ENCODE results near the gene TSSC4.

TSSC4 gene

DNA sequence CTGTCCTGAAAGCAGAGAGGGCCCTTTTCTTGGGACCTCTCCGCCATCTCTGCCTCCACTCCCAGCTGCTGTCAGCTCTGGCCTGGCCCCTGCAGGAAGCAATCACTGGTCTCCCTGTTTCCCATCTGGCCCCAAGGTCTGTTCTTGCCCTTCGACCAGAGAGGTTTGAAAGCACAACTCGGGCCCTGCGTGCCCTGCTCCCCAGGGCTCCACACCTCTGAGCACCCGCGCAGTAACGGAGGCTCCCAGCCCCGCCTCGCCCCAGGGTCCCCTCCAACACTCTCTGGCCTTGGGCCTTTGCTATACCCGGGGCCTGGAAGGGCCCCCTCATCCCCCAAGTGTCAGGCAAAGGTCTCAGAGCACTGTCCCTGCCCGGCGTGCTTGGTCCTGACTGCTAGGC is 31.2 kb upstream of the TSSC4 start:
- DNase-seq (ENCODE audit: low read depth in 2 of 2): no peak

DNA sequence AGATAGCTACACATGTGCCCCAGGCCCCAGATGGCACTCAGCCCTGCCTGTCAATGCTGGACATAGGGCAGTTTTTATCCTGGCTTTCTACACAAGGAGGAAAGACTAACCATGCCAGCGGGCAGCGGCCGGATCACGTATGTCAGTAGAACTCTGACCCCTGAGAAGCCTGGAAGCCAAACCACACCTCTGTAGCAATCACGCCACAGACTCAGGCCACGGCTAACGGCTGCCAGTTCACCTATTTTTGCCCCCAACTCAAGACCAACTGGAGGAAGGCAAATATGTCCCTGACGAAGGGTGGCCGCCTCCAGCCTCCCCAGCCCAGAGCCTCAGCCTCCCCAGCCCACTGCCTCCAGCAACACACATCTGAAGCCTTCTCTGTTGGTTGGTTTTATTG is 30.7 kb upstream of the TSSC4 start:
- DNase-seq (ENCODE audit: low read depth in 2 of 2): no peak

DNA sequence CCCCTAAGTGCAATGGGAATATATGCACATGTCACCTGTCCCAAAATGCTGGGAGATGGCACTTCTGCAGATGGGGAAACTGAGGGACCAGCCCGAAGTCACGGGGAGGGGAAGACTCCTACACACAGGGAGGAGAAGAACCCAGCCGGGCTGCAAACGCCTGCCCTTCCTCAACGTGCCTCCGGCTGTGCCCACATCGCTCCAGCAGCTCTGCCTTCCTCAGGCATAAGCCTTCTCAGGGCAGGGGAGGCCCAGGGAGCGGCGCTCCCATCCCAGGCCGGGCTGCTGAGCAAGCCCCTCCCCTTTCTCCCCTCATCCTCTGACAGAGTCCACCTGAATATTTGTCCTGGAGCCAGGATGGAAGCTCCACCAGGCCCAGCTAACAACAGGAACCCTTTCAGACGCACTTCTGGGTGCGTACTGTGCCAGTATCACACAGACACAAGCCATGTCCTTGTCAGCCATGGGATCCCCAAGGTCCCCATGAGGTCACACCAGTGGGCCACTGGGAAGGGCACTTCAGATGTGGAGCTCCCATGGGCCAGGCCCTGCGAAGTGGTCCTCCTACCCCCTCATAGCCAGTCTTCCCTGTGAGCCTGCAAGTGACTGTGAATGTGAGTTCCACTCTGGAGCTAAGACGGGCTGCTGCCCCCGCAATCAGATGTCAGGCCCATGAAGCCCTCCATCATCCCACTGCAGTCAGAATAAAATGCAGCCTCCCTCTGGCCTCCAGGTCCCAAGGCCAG is 25.9 kb upstream of the TSSC4 start:
- no peak for DNase-seq (ENCODE audit: low read depth in 2 of 2)

- DNase-seq (ENCODE audit: low read depth in 2 of 2): no peak
Observed at GRCh38 chr11:2375341-2375853, 25.2 kb upstream of the TSSC4 start.

GRCh38 chr11:2375964-2376551 is 24.5 kb upstream of the TSSC4 start:
- DNase-seq (ENCODE audit: low read depth in 2 of 2): no peak

DNA sequence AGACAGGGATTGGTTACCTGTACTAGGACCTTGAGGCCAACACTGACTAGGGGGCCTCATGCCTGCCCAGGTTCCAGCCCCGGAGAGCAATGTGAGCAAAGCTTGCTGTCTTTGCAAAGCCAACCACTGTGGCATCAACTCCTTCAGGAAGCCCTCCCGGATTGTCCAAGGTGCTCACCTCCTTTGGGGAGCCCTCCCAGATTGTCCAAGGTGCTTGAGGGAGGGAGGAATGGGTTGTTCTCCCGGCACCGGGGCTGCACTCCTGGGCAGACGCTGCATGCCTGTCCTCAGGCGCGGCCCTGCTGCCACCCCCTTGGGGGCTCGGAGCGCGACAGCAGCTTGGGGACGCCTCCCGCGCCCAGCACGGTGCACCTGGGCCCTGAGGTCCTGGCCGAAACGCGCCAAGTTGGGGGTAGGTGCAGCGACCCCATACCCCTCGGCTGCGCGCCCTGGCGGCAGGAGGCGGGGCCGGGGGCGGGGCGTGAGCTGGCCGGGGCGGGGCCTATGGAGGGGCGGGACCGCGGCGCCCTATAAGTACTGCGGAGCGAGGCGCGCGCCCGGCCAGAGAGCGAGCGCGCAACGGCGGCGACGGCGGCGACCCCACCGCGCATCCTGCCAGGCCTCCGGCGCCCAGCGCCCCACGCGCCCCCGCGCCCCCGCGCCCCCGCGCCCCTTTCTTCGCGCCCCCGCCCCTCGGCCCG is 23.6 kb upstream of the TSSC4 start, which contains the start of gene CD81:
Gene CD81 (plus strand): TSS at position 560 of the 701 bp plus-strand sequence. CDS start 240 bp downstream, outside the sequence.
- DNase-seq (ENCODE audit: low read depth in 2 of 2): peak; percentile 33 to 52

GRCh38 chr11:2377511-2378443 is 22.8 kb upstream of the TSSC4 start:
- peak in 1 of 2 donors; percentile 44 for DNase-seq (ENCODE audit: low read depth in 2 of 2)

DNA sequence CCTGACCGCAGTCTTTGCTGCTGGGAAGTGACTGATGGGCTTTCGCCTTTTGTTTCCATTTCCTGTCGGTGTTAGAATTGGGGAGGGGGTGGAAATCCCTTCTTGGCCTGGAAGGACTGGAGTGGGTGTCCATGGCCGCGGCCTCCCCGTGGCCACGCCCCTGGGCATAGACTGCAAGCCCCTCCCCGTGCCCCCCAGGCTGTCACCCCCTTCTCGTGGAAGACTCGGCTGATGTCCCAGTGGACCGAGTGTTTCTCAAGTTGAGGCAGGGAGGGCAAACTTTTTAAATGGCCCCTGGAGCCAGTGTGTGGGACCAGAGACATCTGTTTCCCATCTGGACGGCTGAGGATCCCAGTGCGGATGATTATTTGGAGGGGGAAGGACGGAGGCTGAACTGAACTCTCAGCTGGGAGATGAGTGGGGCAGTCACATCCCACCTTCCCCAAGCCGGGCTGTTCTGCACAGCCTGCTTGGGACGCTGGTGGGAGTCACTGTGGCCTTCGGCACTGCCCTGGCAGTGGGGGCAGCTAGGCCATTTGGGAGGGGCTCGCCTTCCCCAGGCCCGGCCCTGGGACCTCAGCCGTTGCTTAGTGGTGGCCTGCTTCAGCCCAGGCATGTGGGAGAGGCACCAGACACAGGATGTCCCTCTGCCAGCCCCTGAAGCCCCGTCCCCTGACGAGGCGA is 21.9 kb upstream of the TSSC4 start:
- no peak for DNase-seq (ENCODE audit: low read depth in 2 of 2)

- no peak for DNase-seq (ENCODE audit: low read depth in 2 of 2)
Observed at GRCh38 chr11:2379466-2380174, 20.9 kb upstream of the TSSC4 start.

GRCh38 chr11:2380396-2380795 is 20.2 kb upstream of the TSSC4 start:
- no peak for DNase-seq (ENCODE audit: low read depth in 2 of 2)

- no peak for DNase-seq (ENCODE audit: low read depth in 2 of 2)
Observed at GRCh38 chr11:2380807-2381350, 19.7 kb upstream of the TSSC4 start.

GRCh38 chr11:2381494-2382128 is 18.9 kb upstream of the TSSC4 start:
- no peak for DNase-seq (ENCODE audit: low read depth in 2 of 2)

- DNase-seq (ENCODE audit: low read depth in 2 of 2): no peak
Observed at GRCh38 chr11:2382129-2382517, 18.4 kb upstream of the TSSC4 start.

DNA sequence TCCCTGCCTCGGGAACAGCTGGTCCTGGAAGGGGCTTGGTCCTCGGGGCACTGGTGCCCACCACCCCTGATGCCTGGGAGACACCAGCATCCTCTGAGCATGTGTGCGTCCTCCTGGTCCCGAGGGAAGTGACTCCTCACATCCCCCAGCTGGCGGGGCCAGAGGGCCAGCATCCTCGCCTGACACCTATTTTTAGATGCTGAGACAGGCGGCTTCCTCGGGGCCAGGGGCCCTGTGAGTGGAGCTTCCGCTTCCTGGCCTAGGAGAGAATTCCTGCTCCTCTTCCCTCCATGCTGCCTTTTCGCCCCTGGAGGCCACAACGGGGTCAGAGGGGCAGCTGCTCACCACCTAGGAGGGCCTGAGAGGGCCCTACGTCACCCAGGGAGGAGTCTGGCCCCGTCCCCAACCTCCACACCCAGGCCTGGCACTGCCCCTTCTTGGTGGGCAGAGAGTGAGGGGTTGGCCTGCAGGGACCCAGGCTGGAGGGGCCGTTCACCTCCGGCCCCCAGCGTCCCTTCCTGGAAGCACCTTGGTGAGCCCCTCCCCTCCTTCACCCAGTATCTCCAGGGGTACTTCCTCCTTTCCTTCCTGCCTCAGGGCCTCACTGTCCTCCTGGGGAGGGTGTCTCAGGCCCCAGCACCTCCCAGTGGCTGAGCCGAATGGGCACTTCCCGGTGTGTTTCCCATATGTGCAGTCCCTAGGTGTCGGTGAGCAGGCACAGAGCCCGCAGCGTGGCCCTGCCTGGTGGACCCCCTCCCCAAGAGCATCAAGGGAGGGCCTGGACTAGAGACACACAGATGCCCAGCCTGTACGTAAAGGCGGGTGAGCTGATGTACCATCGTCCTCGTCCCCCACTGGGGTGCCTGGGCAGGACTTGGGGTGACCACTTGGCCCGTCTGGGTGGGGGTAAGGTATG is 17.4 kb upstream of the TSSC4 start:
- no peak for DNase-seq (ENCODE audit: low read depth in 2 of 2)

GRCh38 chr11:2383852-2384804 is 16.4 kb upstream of the TSSC4 start:
- no peak for DNase-seq (ENCODE audit: low read depth in 2 of 2)

GRCh38 chr11:2385156-2386151 is 15.1 kb upstream of the TSSC4 start:
- DNase-seq (ENCODE audit: low read depth in 2 of 2): no peak

Data from stimulated activated CD4-positive, alpha-beta T cell treated with anti-CD3 and anti-CD28 coated beads, Interleukin-1b, Interleukin-23, amount 100 ng/mL, for 1 hour (primary cell).